Neural cell (in vitro differentiated cells): Measurements from ENCODE around the gene PNPLA7. TPM values are rescaled to one million over a fixed set of nuclear protein-coding genes. Genes with fewer than 3 reads are reported as not detected.

Source experiments
- H2AFZ ChIP-seq: fragments of 200-600, 300-800 bp; sonication (generic), shearing (Covaris generic); 2 replicates; pipeline ENCODE4 v1.6.0; 2014; ENCODE audit warnings: low read depth, mild to moderate bottlenecking, antibody characterized with exemption, low read length, moderate library complexity
- H3F3A ChIP-seq: fragments of 200-600 bp; shearing (Covaris generic); 2 replicates; pipeline ENCODE4 v1.6.1; 2016; ENCODE audit warnings: mild to moderate bottlenecking, moderate library complexity, mixed read lengths, antibody characterized with exemption, low read length; ENCODE audit not compliant: insufficient read depth, poor library complexity, severe bottlenecking
- H3K27ac ChIP-seq: fragments of 200-600, 300-800 bp; sonication (generic), shearing (Covaris generic); 2 replicates; pipeline ENCODE4 v1.5.1; 2014; ENCODE audit warnings: mild to moderate bottlenecking, low read length, moderate library complexity
- H3K27me3 ChIP-seq: fragments of 300-800, 200-600 bp; sonication (generic), shearing (Covaris generic); 2 replicates; pipeline ENCODE4 v1.6.0; 2014; ENCODE audit warnings: mild to moderate bottlenecking, low read depth, low read length, moderate library complexity; ENCODE audit not compliant: insufficient read depth
- H3K36me3 ChIP-seq: fragments of 300-800, 200-600 bp; sonication (generic), shearing (Covaris generic); 2 replicates; pipeline ENCODE4 v1.5.1; 2014; ENCODE audit warnings: mild to moderate bottlenecking, antibody characterized with exemption, low read length, moderate library complexity; ENCODE audit not compliant: insufficient read depth
- H3K4me2 ChIP-seq: fragments of 300-800, 200-600 bp; sonication (generic), shearing (Covaris generic); 2 replicates; pipeline ENCODE4 v1.6.0; 2014; ENCODE audit warnings: mild to moderate bottlenecking, low read length
- H3K4me3 ChIP-seq: fragments of 300-800, 200-600 bp; sonication (generic), shearing (Covaris generic); 2 replicates; pipeline ENCODE4 v1.5.1; 2014; ENCODE audit warnings: mild to moderate bottlenecking, low read length, moderate library complexity
- H3K79me2 ChIP-seq: fragments of 200-600 bp; shearing (Covaris generic); replicated peaks from 2 replicates; pipeline ENCODE4 v1.6.0; 2014; ENCODE audit warnings: mild to moderate bottlenecking, low read length, moderate library complexity; ENCODE audit not compliant: insufficient read depth
- H3K9ac ChIP-seq: fragments of 300-800, 200-600 bp; sonication (generic), shearing (Covaris generic); 2 replicates; pipeline ENCODE4 v1.6.1; 2016; ENCODE audit warnings: mild to moderate bottlenecking, low read length, mixed read lengths
- H3K9me2 ChIP-seq: fragments of 200-600 bp; shearing (Covaris generic); 2 replicates; pipeline ENCODE4 v1.6.1; 2016; ENCODE audit warnings: mild to moderate bottlenecking, low read length, mixed read lengths; ENCODE audit not compliant: insufficient read depth
- H3K9me3 ChIP-seq: fragments of 200-600, 300-800 bp; sonication (generic), shearing (Covaris generic); 2 replicates; pipeline ENCODE4 v1.6.1; 2016; ENCODE audit warnings: mild to moderate bottlenecking, mixed run types, low read length, moderate library complexity, mixed read lengths
- H4K20me1 ChIP-seq: fragments of 200-600 bp; shearing (Covaris generic); 2 replicates; pipeline ENCODE4 v1.6.1; 2016; ENCODE audit warnings: mild to moderate bottlenecking, mixed run types; ENCODE audit not compliant: insufficient read depth
- CTCF ChIP-seq: fragments of 450-650 bp; IDR thresholded peaks from 2 replicates; pipeline ENCODE4 v1.5.1; 2014; ENCODE audit warnings: antibody characterized with exemption, mild to moderate bottlenecking, moderate library complexity; ENCODE audit not compliant: poor library complexity, severe bottlenecking
- EP300 ChIP-seq: fragments of 450-650 bp; conservative IDR thresholded peaks from 2 replicates; pipeline ENCODE4 v1.6.1; 2014; ENCODE audit warnings: antibody characterized with exemption, mild to moderate bottlenecking, moderate library complexity; ENCODE audit not compliant: poor library complexity, severe bottlenecking
- EZH2 ChIP-seq: fragments of 200-600, 300-800 bp; shearing (Covaris generic), sonication (generic); IDR thresholded peaks from 2 replicates; pipeline ENCODE4 v1.6.1; 2014; ENCODE audit warnings: antibody characterized with exemption, low read length, borderline replicate concordance, mild to moderate bottlenecking; ENCODE audit not compliant: insufficient read depth, poor library complexity, severe bottlenecking
- MXI1 ChIP-seq: fragments of 450-650 bp; conservative IDR thresholded peaks from 2 replicates; pipeline ENCODE4 v1.6.1; 2014; ENCODE audit warnings: antibody characterized with exemption, mild to moderate bottlenecking; ENCODE audit not compliant: poor library complexity, severe bottlenecking
- POLR2AphosphoS5 ChIP-seq: IDR thresholded peaks from 2 replicates; pipeline ENCODE4 v1.6.1; 2012
- RAD21 ChIP-seq: fragments of 450-650 bp; conservative IDR thresholded peaks from 2 replicates; pipeline ENCODE4 v1.6.1; 2014; ENCODE audit warnings: antibody characterized with exemption, mild to moderate bottlenecking, moderate library complexity
- SMC3 ChIP-seq: fragments of 450-650 bp; conservative IDR thresholded peaks from 2 replicates; pipeline ENCODE4 v1.6.1; 2014; ENCODE audit warnings: antibody characterized with exemption, mild to moderate bottlenecking, moderate library complexity; ENCODE audit not compliant: poor library complexity
- TAF1 ChIP-seq: IDR thresholded peaks from 2 replicates; pipeline ENCODE4 v1.6.1; 2012; ENCODE audit warnings: low read depth
- polyA plus RNA-seq: library from polyadenylated mRNA; depleted of rRNA; stranded (reverse); fragments of >200 nt; gene quantifications from 2 replicates; pipeline ENCODE4 v1.2.3, GENCODE V29; 2014
- TF ChIP-seq, protein P1 (sequence below): IDR thresholded peaks from 2 replicates; pipeline ENCODE4 v1.6.1; 2012; ENCODE audit warnings: borderline replicate concordance

The PNPLA7 gene
- polyA plus RNA-seq, 1 donor from 2014 or later: 0.72 TPM

DNA sequence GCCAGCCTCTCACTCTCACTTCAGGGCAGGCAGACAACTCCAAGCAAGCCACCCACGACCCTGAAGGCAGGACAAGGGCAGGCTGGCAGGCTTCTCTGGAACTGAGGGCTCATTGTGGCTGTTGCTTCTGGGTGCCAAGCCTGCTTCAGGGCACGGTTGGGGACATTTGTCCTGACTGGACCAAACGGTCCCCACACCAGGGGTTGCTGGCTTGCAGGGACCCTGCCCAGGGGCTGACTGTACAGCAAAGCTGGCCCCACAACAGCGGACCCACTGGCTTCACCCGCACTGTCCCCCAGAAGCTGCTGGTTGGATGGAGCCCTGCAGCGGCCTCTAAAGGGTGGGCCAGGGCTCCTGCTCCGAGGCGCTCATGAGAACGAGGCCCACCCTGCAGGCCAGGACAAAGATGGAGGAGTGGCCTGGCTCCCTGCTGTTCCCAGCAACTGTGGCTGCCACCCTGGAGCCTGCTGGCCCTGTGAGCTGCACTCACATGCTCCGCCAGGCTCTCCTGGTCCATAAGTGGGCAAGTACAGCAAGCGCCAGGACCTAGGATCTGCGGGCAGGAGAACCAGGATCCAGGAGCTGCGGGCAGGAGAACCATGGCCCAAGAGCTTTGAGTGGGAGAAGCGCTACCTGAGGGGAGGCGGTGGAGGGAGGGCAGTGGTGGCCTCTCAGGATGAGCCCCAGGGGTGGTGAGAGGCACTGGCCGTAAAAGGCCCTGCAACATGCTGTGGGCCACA, 56.7 kb downstream of the PNPLA7 start:
- H4K20me1 ChIP-seq: no peaks in the 10 kb centered on the region
- TF ChIP-seq POLR2AphosphoS5 (no peak), CTCF (no peak), EZH2 (no peak), RAD21 (no peak), EP300 (no peak), MXI1 (no peak), SMC3 (no peak), TAF1 (no peak)
- TF ChIP-seq, protein P1, sequence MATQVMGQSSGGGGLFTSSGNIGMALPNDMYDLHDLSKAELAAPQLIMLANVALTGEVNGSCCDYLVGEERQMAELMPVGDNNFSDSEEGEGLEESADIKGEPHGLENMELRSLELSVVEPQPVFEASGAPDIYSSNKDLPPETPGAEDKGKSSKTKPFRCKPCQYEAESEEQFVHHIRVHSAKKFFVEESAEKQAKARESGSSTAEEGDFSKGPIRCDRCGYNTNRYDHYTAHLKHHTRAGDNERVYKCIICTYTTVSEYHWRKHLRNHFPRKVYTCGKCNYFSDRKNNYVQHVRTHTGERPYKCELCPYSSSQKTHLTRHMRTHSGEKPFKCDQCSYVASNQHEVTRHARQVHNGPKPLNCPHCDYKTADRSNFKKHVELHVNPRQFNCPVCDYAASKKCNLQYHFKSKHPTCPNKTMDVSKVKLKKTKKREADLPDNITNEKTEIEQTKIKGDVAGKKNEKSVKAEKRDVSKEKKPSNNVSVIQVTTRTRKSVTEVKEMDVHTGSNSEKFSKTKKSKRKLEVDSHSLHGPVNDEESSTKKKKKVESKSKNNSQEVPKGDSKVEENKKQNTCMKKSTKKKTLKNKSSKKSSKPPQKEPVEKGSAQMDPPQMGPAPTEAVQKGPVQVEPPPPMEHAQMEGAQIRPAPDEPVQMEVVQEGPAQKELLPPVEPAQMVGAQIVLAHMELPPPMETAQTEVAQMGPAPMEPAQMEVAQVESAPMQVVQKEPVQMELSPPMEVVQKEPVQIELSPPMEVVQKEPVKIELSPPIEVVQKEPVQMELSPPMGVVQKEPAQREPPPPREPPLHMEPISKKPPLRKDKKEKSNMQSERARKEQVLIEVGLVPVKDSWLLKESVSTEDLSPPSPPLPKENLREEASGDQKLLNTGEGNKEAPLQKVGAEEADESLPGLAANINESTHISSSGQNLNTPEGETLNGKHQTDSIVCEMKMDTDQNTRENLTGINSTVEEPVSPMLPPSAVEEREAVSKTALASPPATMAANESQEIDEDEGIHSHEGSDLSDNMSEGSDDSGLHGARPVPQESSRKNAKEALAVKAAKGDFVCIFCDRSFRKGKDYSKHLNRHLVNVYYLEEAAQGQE: no peak
- no peaks in the 10 kb centered on the region for H3K9me2 ChIP-seq
- no peak overlapping the region for H3K9ac ChIP-seq
- H3K4me2 ChIP-seq: no peak overlapping the region
- H3K79me2 ChIP-seq: no peaks in the 10 kb centered on the region
- H3K27me3 ChIP-seq: no peaks in the 10 kb centered on the region
- H3K36me3 ChIP-seq: no peaks in the 10 kb centered on the region
- H3K9me3 ChIP-seq: no peaks in the 10 kb centered on the region
- H2AFZ ChIP-seq: no peak overlapping the region
- H3K4me3 ChIP-seq: no peak overlapping the region
- H3F3A ChIP-seq: no peaks in the 10 kb centered on the region
- H3K27ac ChIP-seq: no peak overlapping the region

DNA sequence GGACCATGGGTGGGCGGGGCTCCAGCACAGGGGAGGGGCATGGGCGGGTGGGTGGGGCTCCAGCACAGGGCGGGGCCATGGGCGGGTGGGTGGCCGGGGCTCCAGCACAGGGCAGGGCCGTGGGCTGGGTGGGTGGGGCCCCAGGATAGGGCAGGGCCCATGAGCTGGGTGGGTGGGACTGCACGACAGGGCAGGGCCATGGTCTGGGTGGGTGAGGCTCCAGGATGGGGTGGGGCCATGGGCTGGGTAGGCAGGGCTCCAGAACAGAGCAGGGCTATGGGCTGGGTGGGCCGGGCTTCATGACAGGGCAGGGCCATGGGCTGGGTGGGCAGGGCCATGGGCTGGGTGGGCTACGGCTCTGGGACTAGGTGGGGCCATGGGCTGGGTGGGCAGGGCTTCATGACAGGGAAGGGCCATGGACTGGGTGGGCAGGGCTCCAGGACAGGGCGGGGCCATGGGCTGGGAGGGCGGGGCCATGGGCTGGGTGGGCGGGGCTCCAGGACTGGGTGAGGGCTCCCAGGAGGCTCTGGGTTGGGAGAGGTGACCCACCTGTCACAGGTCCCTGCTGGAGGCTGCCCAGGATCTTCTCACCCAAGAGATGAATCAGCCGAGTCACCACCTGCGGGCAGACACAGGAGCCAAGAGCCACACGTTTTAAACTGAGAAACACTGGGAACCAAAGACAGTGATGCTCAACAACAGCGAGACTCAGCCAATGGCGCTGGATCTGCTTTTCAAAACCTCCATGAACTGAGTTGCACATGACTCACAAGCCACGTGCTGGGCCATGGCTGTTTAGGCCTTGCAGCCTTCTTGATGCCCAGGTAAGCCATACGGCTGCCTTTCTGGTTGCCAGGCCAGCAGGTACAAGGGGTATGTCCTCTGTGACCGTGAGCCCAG, 57.5 kb downstream of the PNPLA7 start:
- no peaks in the 10 kb centered on the region for H4K20me1 ChIP-seq
- H3K4me2 ChIP-seq: no peak overlapping the region
- no peaks in the 10 kb centered on the region for H3F3A ChIP-seq
- no peaks in the 10 kb centered on the region for H3K9me2 ChIP-seq
- H3K36me3 ChIP-seq: no peaks in the 10 kb centered on the region
- H3K9me3 ChIP-seq: no peaks in the 10 kb centered on the region
- H3K9ac ChIP-seq: no peak overlapping the region
- H3K27ac ChIP-seq: no peak overlapping the region
- no peaks in the 10 kb centered on the region for H3K79me2 ChIP-seq
- no peak overlapping the region for H2AFZ ChIP-seq
- TF ChIP-seq POLR2AphosphoS5 (no peak), EP300 (no peak), MXI1 (no peak), TAF1 (no peak), EZH2 (no peak), SMC3 (no peak), RAD21 (no peak), CTCF (no peak)
- TF ChIP-seq, protein P1: no peak
- no peak overlapping the region for H3K4me3 ChIP-seq
- H3K27me3 ChIP-seq: no peaks in the 10 kb centered on the region
